NCI-H187 treated with DMSO at 0.1 percent for 48 hours (cell line): ENCODE measurements around the gene DNASE2.

ENCODE experiments used
- DNase-seq: peaks from one replicate; lab custom pipeline; 2025; lab: John Stamatoyannopoulos, UW

The DNASE2 gene

GRCh38 chr19:12833738-12834565 lies 47.3 kb downstream of the DNASE2 start:
- DNase-seq = no peak

- DNase-seq = no peak
These were observed 47.9 kb downstream of the DNASE2 start for GRCh38 chr19:12833418-12833737.

GRCh38 chr19:12828494-12828893 lies 52.8 kb downstream of the DNASE2 start:
- no peak for DNase-seq

GRCh38 chr19:12825254-12826131 lies 55.8 kb downstream of the DNASE2 start:
- DNase-seq = no peak
